Stimulated activated CD4-positive, alpha-beta T cell treated with anti-CD3 and anti-CD28 coated beads, Interleukin-12 subunit alpha, Interleukin-12 subunit beta, amount 100 ng/mL, for 24 hours (primary cell): ENCODE results near the gene ING1.

Experiments
- DNase-seq, 2 experiments: peaks; one replicate each; pipeline ENCODE4 v3.0.0-alpha.2; 2020; ENCODE audit warnings: low read depth in 2 of 2

The ING1 gene

DNA sequence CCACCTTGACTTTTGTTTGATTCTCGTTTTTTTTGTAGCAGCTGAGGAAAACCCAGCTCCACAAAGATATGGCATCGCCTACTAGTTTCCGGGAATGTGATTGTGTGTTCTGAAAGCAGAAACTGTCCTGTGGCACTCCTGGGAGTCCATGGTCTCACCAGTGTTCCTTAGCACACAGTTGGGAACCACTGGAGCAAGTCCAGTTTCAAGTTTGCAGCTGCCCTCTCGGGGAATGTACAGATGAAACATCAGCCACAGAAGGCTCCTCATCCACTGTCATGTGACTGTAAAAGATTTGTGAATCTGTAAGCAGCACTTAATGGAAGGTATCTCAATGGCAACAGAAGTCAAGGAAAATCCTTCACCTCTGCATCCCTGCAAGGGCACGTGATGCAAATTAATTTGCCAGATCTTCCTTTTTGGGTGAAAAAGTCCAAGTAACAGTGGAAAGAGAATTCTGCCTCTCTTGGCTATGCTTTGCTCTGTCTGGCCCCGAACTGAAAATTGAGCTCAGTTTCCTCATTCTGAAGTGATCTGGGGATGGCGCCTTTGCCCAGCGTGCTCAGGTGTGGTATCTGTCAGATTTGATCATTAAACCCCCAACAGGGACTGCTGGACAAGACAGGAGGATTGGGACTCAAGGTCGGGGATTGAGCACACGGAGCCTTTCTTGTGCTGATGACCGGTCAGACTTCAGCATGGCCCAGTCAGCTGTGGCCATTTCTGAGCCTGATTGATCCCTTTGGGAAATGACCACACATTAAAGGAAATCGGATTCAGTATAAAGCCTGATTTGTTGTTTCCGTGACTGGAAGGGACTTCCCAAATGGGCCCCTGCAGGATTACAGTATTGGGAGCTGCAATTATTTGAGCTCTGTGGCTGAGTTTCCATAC, 58.8 kb downstream of the ING1 start:
- no peak for DNase-seq
